Neural cell (in vitro differentiated cells): ENCODE data around the gene KEL. TPM values are rescaled to one million over a fixed set of nuclear protein-coding genes. Genes with fewer than 3 reads are reported as not detected.

ENCODE experiments used
- H2AFZ ChIP-seq: fragments of 200-600, 300-800 bp; sonication (generic), shearing (Covaris generic); 2 replicates; pipeline ENCODE4 v1.6.0; 2014; ENCODE audit warnings: low read depth, mild to moderate bottlenecking, antibody characterized with exemption, low read length, moderate library complexity
- H3F3A ChIP-seq: fragments of 200-600 bp; shearing (Covaris generic); 2 replicates; pipeline ENCODE4 v1.6.1; 2016; ENCODE audit warnings: mild to moderate bottlenecking, moderate library complexity, mixed read lengths, antibody characterized with exemption, low read length; ENCODE audit not compliant: insufficient read depth, poor library complexity, severe bottlenecking
- H3K27ac ChIP-seq: fragments of 200-600, 300-800 bp; sonication (generic), shearing (Covaris generic); 2 replicates; pipeline ENCODE4 v1.5.1; 2014; ENCODE audit warnings: mild to moderate bottlenecking, low read length, moderate library complexity
- H3K27me3 ChIP-seq: fragments of 300-800, 200-600 bp; sonication (generic), shearing (Covaris generic); 2 replicates; pipeline ENCODE4 v1.6.0; 2014; ENCODE audit warnings: mild to moderate bottlenecking, low read depth, low read length, moderate library complexity; ENCODE audit not compliant: insufficient read depth
- H3K36me3 ChIP-seq: fragments of 300-800, 200-600 bp; sonication (generic), shearing (Covaris generic); 2 replicates; pipeline ENCODE4 v1.5.1; 2014; ENCODE audit warnings: mild to moderate bottlenecking, antibody characterized with exemption, low read length, moderate library complexity; ENCODE audit not compliant: insufficient read depth
- H3K4me2 ChIP-seq: fragments of 300-800, 200-600 bp; sonication (generic), shearing (Covaris generic); 2 replicates; pipeline ENCODE4 v1.6.0; 2014; ENCODE audit warnings: mild to moderate bottlenecking, low read length
- H3K4me3 ChIP-seq: fragments of 300-800, 200-600 bp; sonication (generic), shearing (Covaris generic); 2 replicates; pipeline ENCODE4 v1.5.1; 2014; ENCODE audit warnings: mild to moderate bottlenecking, low read length, moderate library complexity
- H3K79me2 ChIP-seq: fragments of 200-600 bp; shearing (Covaris generic); replicated peaks from 2 replicates; pipeline ENCODE4 v1.6.0; 2014; ENCODE audit warnings: mild to moderate bottlenecking, low read length, moderate library complexity; ENCODE audit not compliant: insufficient read depth
- H3K9ac ChIP-seq: fragments of 300-800, 200-600 bp; sonication (generic), shearing (Covaris generic); 2 replicates; pipeline ENCODE4 v1.6.1; 2016; ENCODE audit warnings: mild to moderate bottlenecking, low read length, mixed read lengths
- H3K9me2 ChIP-seq: fragments of 200-600 bp; shearing (Covaris generic); 2 replicates; pipeline ENCODE4 v1.6.1; 2016; ENCODE audit warnings: mild to moderate bottlenecking, low read length, mixed read lengths; ENCODE audit not compliant: insufficient read depth
- H3K9me3 ChIP-seq: fragments of 200-600, 300-800 bp; sonication (generic), shearing (Covaris generic); 2 replicates; pipeline ENCODE4 v1.6.1; 2016; ENCODE audit warnings: mild to moderate bottlenecking, mixed run types, low read length, moderate library complexity, mixed read lengths
- H4K20me1 ChIP-seq: fragments of 200-600 bp; shearing (Covaris generic); 2 replicates; pipeline ENCODE4 v1.6.1; 2016; ENCODE audit warnings: mild to moderate bottlenecking, mixed run types; ENCODE audit not compliant: insufficient read depth
- EP300 ChIP-seq: fragments of 450-650 bp; conservative IDR thresholded peaks from 2 replicates; pipeline ENCODE4 v1.6.1; 2014; ENCODE audit warnings: antibody characterized with exemption, mild to moderate bottlenecking, moderate library complexity; ENCODE audit not compliant: poor library complexity, severe bottlenecking
- EZH2 ChIP-seq: fragments of 200-600, 300-800 bp; shearing (Covaris generic), sonication (generic); IDR thresholded peaks from 2 replicates; pipeline ENCODE4 v1.6.1; 2014; ENCODE audit warnings: antibody characterized with exemption, low read length, borderline replicate concordance, mild to moderate bottlenecking; ENCODE audit not compliant: insufficient read depth, poor library complexity, severe bottlenecking
- MXI1 ChIP-seq: fragments of 450-650 bp; conservative IDR thresholded peaks from 2 replicates; pipeline ENCODE4 v1.6.1; 2014; ENCODE audit warnings: antibody characterized with exemption, mild to moderate bottlenecking; ENCODE audit not compliant: poor library complexity, severe bottlenecking
- POLR2AphosphoS5 ChIP-seq: IDR thresholded peaks from 2 replicates; pipeline ENCODE4 v1.6.1; 2012
- RAD21 ChIP-seq: fragments of 450-650 bp; conservative IDR thresholded peaks from 2 replicates; pipeline ENCODE4 v1.6.1; 2014; ENCODE audit warnings: antibody characterized with exemption, mild to moderate bottlenecking, moderate library complexity
- SMC3 ChIP-seq: fragments of 450-650 bp; conservative IDR thresholded peaks from 2 replicates; pipeline ENCODE4 v1.6.1; 2014; ENCODE audit warnings: antibody characterized with exemption, mild to moderate bottlenecking, moderate library complexity; ENCODE audit not compliant: poor library complexity
- TAF1 ChIP-seq: IDR thresholded peaks from 2 replicates; pipeline ENCODE4 v1.6.1; 2012; ENCODE audit warnings: low read depth
- polyA plus RNA-seq: library from polyadenylated mRNA; depleted of rRNA; stranded (reverse); fragments of >200 nt; gene quantifications from 2 replicates; pipeline ENCODE4 v1.2.3, GENCODE V29; 2014
- TF ChIP-seq, protein P1 (sequence below): fragments of 450-650 bp; IDR thresholded peaks from 2 replicates; pipeline ENCODE4 v1.5.1; 2014; ENCODE audit warnings: antibody characterized with exemption, mild to moderate bottlenecking, moderate library complexity; ENCODE audit not compliant: poor library complexity, severe bottlenecking
- TF ChIP-seq, protein P2 (sequence below): IDR thresholded peaks from 2 replicates; pipeline ENCODE4 v1.6.1; 2012; ENCODE audit warnings: borderline replicate concordance

Gene KEL
- polyA plus RNA-seq, 1 donor from 2014 or later: 2.2 TPM

DNA sequence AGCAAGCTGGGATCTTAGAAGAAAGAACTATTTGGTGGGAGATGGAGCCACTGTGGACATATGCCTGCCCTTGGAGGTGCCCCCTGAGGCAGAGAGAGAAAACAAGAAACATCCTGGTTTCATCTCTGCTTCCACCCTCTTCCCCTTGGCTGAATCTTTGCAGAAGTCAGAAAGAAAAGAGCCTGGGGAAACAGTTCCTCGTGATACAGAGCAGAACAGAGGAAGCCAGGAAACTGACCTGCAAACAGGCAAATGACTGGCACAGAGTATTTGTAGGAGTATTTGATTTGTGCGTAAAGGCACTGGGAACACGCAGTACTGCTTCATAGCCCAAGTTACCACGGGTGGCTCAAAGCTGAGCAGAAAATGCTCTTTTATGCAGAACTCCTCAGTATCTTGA, 7.0 kb upstream of the KEL start:
- no peaks in the 10 kb centered on the region for H3K79me2 ChIP-seq
- H3K27me3 ChIP-seq: no peaks in the 10 kb centered on the region
- H3K4me3 ChIP-seq: no peak overlapping the region
- H4K20me1 ChIP-seq: no peaks in the 10 kb centered on the region
- H3K9me3 ChIP-seq: no peaks in the 10 kb centered on the region
- TF ChIP-seq RAD21: no peak
- TF ChIP-seq EZH2: no peak
- TF ChIP-seq, protein P1, sequence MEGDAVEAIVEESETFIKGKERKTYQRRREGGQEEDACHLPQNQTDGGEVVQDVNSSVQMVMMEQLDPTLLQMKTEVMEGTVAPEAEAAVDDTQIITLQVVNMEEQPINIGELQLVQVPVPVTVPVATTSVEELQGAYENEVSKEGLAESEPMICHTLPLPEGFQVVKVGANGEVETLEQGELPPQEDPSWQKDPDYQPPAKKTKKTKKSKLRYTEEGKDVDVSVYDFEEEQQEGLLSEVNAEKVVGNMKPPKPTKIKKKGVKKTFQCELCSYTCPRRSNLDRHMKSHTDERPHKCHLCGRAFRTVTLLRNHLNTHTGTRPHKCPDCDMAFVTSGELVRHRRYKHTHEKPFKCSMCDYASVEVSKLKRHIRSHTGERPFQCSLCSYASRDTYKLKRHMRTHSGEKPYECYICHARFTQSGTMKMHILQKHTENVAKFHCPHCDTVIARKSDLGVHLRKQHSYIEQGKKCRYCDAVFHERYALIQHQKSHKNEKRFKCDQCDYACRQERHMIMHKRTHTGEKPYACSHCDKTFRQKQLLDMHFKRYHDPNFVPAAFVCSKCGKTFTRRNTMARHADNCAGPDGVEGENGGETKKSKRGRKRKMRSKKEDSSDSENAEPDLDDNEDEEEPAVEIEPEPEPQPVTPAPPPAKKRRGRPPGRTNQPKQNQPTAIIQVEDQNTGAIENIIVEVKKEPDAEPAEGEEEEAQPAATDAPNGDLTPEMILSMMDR: no peak
- no peak for TF ChIP-seq EP300
- TF ChIP-seq TAF1: no peak
- TF ChIP-seq POLR2AphosphoS5: no peak
- no peak for TF ChIP-seq MXI1
- no peaks in the 10 kb centered on the region for H3K36me3 ChIP-seq
- H3K9me2 ChIP-seq: no peaks in the 10 kb centered on the region
- no peak overlapping the region for H2AFZ ChIP-seq
- no peak overlapping the region for H3K9ac ChIP-seq
- H3K4me2 ChIP-seq: no peak overlapping the region
- no peak overlapping the region for H3K27ac ChIP-seq
- H3F3A ChIP-seq: no peaks in the 10 kb centered on the region

DNA sequence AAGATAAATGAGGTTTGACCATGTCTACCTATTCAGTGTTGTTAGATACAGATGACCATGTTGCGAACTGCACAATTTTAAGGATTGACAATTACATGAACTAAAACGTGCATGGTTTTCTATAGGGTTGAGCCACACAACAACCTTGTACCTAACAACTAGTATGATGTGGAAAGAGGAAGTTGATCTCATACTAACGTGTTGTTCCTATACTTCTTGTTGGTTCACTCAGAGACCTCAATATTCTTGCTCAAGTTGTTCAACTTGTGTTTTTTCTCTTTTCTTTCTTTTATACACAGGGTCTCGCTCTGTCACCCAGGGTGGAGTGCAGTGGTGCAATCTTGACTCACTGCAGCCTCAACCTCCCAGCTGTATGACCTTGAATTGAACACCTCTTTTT, 6.1 kb upstream of the KEL start:
- no peaks in the 10 kb centered on the region for H3K36me3 ChIP-seq
- H3K27ac ChIP-seq: no peak overlapping the region
- H3K79me2 ChIP-seq: no peaks in the 10 kb centered on the region
- no peak overlapping the region for H2AFZ ChIP-seq
- H4K20me1 ChIP-seq: no peaks in the 10 kb centered on the region
- no peaks in the 10 kb centered on the region for H3K9me3 ChIP-seq
- no peak overlapping the region for H3K4me2 ChIP-seq
- no peak overlapping the region for H3K9ac ChIP-seq
- TF ChIP-seq, protein P1: no peak
- TF ChIP-seq, protein P2, sequence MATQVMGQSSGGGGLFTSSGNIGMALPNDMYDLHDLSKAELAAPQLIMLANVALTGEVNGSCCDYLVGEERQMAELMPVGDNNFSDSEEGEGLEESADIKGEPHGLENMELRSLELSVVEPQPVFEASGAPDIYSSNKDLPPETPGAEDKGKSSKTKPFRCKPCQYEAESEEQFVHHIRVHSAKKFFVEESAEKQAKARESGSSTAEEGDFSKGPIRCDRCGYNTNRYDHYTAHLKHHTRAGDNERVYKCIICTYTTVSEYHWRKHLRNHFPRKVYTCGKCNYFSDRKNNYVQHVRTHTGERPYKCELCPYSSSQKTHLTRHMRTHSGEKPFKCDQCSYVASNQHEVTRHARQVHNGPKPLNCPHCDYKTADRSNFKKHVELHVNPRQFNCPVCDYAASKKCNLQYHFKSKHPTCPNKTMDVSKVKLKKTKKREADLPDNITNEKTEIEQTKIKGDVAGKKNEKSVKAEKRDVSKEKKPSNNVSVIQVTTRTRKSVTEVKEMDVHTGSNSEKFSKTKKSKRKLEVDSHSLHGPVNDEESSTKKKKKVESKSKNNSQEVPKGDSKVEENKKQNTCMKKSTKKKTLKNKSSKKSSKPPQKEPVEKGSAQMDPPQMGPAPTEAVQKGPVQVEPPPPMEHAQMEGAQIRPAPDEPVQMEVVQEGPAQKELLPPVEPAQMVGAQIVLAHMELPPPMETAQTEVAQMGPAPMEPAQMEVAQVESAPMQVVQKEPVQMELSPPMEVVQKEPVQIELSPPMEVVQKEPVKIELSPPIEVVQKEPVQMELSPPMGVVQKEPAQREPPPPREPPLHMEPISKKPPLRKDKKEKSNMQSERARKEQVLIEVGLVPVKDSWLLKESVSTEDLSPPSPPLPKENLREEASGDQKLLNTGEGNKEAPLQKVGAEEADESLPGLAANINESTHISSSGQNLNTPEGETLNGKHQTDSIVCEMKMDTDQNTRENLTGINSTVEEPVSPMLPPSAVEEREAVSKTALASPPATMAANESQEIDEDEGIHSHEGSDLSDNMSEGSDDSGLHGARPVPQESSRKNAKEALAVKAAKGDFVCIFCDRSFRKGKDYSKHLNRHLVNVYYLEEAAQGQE: no peak
- TF ChIP-seq TAF1 (no peak), EP300 (no peak), EZH2 (no peak), SMC3 (no peak), MXI1 (no peak), RAD21 (no peak), POLR2AphosphoS5 (no peak)
- no peaks in the 10 kb centered on the region for H3K9me2 ChIP-seq
- no peak overlapping the region for H3K4me3 ChIP-seq
- H3F3A ChIP-seq: no peaks in the 10 kb centered on the region
- H3K27me3 ChIP-seq: no peaks in the 10 kb centered on the region
